Endothelial cell of umbilical vein (primary cell): ENCODE data around the gene MAN2B2.

Experiments used
- EZH2 ChIP-seq: IDR thresholded peaks from 2 replicates; pipeline ENCODE4 v1.6.1; 2012; ENCODE audit warnings: borderline replicate concordance, low read depth, mild to moderate bottlenecking, moderate library complexity, low read length, inconsistent platforms; ENCODE audit not compliant: severe bottlenecking
- FOS ChIP-seq: IDR thresholded peaks from 2 replicates; pipeline ENCODE4 v1.6.1; 2011; ENCODE audit warnings: mild to moderate bottlenecking, low read length, moderate library complexity, borderline replicate concordance; ENCODE audit not compliant: insufficient read depth
- GATA2 ChIP-seq: IDR thresholded peaks from 2 replicates; pipeline ENCODE4 v1.7.0; 2011; ENCODE audit warnings: low read depth, mild to moderate bottlenecking, moderate library complexity, mixed read lengths, low read length; ENCODE audit not compliant: insufficient read length, insufficient read depth
- POLR2A ChIP-seq: IDR thresholded peaks from 2 replicates; pipeline ENCODE4 v1.6.1; 2012; ENCODE audit warnings: low read depth, mild to moderate bottlenecking, control low read depth, low read length
- POLR2AphosphoS5 ChIP-seq: IDR thresholded peaks from 2 replicates; pipeline ENCODE4 v1.6.1; 2012; ENCODE audit warnings: low read depth, mild to moderate bottlenecking, control low read depth, low read length, moderate library complexity; ENCODE audit not compliant: insufficient read depth
- TF ChIP-seq, protein P1 (sequence below), 2 donors: IDR thresholded peaks; 1 replicate in 1 of 2; 2 replicates in 1 of 2; pipeline ENCODE4 v1.5.1; 2011; ENCODE audit warnings: low read length in 2 of 2, mild to moderate bottlenecking in 2 of 2, moderate library complexity in 2 of 2, control low read depth in 1 of 2, inconsistent platforms in 1 of 2, low read depth in 1 of 2; ENCODE audit not compliant: insufficient read depth in 1 of 2; ENCODE audit errors: extremely low read depth in 1 of 2

DNA sequence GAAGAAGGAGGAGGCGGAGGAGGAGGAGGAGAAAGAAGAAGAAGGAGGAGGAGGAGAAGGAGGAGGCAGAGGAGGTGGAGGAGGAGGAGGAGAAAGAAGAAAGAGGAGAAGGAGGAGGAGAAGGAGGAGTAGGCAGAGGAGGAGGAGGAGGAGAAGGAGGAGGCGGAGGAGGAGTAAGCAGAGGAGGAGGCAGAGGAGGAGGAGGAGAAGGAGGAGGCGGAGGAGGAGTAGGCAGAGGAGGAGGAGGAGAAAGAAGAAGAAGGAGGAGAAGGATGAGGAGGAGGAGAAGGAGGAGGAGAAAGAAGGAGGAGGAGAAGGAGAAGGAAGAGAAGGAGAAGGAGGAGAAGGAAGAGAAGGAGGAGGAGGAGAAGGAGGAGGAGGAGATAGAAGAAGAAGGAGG is 85.4 kb downstream of the MAN2B2 start:
- no peak for TF ChIP-seq POLR2A
- no peak for TF ChIP-seq FOS
- TF ChIP-seq GATA2 = no peak
- no peak for TF ChIP-seq POLR2AphosphoS5
- TF ChIP-seq, protein P1, sequence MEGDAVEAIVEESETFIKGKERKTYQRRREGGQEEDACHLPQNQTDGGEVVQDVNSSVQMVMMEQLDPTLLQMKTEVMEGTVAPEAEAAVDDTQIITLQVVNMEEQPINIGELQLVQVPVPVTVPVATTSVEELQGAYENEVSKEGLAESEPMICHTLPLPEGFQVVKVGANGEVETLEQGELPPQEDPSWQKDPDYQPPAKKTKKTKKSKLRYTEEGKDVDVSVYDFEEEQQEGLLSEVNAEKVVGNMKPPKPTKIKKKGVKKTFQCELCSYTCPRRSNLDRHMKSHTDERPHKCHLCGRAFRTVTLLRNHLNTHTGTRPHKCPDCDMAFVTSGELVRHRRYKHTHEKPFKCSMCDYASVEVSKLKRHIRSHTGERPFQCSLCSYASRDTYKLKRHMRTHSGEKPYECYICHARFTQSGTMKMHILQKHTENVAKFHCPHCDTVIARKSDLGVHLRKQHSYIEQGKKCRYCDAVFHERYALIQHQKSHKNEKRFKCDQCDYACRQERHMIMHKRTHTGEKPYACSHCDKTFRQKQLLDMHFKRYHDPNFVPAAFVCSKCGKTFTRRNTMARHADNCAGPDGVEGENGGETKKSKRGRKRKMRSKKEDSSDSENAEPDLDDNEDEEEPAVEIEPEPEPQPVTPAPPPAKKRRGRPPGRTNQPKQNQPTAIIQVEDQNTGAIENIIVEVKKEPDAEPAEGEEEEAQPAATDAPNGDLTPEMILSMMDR (IDR thresholded peaks at IDR 0.05; ENCODE audit: extremely low read depth in 1 of 2, insufficient read depth in 1 of 2, low read depth in 1 of 2, low read length in 2 of 2) = no peak
- TF ChIP-seq EZH2 = no peak
